Forelimb muscle (tissue), 1 donor: ENCODE measurements around the gene NEO1. TPM values are rescaled to one million over a fixed set of nuclear protein-coding genes. Genes with fewer than 3 reads are reported as not detected.

Source experiments
- DNase-seq: peaks from one replicate; pipeline ENCODE4 v3.0.0-alpha.2; 2013; ENCODE audit warnings: low read depth
- polyA plus RNA-seq: library from polyadenylated mRNA; unstranded; fragments of 120-200 nt; gene quantifications from one replicate; pipeline ENCODE4 v1.2.1, GENCODE V29; 2013; ENCODE audit not compliant: insufficient read length

NEO1 gene
- polyA plus RNA-seq, 1 donor: 44.9 TPM

DNA sequence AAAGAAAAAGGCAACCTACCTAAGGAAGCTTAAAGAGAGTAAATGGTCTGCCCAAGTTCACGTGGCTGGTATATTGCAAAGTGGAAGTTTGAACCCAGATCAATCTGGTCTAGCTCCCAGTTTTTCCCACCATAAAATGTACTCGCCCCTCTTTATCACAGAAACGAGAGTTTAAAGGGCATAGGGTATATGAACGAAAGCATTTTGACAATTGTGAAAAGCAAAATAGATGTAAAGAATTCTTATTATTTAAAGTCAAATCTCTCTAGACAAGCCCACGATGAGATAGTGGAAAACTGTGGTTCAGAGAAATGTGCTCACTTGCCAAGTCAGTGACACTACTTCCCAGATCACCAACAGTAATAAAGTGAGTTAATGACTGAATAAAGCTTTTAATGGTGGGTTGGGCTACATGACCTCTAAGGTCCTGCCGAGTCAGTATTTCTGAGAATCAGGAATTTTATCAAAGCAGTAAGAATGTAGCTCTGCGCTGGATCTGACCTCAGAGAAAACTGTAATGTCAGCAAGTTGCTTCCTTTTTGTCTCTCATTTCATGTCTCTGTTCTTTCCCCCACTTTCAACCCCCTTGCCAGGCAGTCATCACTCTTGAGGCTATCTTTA lies 23.3 kb upstream of the NEO1 start:
- no peak for DNase-seq

DNA sequence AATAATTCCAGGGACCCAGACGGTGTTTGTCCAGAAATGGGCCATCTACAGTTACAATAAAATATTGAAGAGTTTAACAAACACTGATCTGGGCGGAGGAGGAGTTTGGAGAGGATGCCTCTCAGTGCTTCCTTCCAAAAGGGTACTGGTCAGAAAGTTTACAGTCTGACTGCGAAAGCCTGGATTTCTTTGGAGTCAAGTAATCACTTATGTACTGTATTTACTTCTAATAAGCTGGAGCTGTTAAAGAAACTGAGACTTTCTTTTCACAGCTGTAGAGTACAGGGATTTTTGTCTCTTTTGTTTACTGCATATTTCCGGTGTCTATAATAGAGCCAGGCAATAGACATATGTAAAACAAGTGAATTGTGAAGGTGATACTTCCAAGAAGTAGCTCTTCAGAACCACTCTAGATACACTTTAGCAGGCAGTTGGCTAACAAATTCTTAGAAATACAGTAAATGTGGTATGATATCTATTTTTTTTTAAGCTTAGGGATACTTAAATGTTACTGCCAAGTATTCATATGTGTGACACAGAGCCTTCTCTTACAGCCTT lies 22.1 kb upstream of the NEO1 start:
- no peak for DNase-seq

DNA sequence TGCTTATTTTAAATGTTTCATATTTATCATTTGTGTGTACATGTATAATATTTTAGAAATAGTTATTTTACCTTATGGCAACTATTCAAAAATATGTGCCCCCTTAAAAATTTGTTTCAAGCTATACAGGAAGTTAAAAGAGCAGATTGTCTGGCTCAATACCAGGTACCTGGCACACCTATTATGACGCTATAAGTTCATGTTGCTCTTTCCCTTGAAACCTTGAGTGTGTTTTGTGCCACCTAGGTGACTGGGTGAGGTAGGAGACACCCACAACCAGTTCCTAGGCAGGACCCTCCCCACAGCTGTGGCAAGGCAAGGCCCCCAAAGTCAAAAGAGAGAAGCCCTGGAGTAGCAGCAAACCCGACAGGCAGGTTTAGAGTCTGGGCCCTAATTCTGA lies 20.6 kb upstream of the NEO1 start:
- DNase-seq: no peak

DNA sequence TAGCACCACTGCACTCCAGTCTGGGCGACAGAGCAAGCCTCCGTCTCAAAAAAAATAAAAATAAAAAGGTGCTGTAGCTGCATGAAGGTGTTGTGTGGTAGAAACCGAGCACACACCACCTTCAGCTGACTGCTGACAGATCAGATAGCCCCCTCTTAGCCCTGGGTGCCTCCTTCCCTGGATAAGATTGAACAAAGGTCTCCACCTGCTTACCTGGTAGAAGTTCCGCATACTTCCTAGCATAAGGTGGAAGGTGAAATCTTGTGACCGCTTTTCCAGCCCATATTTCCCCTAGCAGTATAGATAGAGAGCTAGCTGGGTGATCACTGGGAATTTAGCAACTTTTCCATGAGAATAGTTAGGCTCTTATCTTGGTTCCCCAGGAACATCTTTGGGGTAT lies 18.7 kb upstream of the NEO1 start:
- no peak for DNase-seq

DNA sequence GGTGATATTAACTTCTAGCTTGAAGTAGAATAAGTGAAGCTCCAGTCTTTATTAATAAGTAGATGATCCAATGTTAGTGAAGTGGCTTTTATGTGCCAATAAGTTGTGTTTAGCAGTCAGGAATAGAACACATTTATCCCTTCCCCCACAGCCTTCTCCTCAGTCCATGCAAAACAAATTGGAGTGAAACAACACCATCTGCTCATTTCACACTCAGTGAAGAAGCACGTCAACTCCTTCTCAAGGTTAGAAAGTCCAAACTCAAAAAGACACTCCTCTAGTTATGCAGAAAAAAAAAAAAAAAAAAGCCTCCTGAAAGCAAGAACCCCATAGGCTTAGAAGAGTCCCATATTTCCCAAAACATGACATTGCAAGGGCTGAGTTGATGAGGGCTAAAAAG lies 18.0 kb upstream of the NEO1 start:
- DNase-seq: no peak

DNA sequence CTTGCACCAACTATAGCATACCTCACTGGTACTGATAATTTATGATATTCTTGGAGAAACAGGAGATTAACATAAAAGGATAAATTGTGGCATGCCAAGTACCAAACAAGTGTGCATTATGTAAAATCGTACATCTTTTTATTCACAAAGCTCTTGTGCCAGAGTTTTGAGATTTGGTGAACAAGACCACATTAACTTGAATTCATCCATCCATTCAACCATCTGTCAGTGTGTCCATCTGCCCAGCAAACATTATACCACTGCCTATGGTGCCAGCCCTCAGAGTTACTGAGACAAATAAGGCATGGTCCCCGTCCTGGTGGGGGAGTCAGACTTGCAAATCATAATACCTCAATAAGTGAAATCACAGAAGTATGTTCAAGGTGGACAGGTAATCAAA lies 17.0 kb upstream of the NEO1 start:
- no peak for DNase-seq

DNA sequence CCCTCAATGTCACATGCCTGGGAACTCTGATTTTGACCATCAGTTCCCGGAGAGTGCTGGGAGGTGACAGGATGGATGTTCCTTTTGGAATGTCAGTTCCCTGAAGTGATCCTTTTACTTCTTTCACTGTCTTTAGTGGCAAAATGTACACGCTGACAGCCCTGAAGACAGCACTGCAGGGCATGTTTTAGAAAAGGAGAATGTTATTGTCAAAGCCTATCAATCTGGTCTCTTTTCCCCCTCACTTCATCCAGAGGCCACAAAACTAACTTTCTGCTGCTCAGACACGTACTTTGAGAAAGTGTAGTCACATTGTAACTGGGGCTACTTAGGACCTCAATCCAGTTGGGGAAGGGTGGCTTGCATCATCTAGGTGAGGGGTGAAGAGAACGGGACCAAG lies 14.0 kb upstream of the NEO1 start:
- DNase-seq: no peak

DNA sequence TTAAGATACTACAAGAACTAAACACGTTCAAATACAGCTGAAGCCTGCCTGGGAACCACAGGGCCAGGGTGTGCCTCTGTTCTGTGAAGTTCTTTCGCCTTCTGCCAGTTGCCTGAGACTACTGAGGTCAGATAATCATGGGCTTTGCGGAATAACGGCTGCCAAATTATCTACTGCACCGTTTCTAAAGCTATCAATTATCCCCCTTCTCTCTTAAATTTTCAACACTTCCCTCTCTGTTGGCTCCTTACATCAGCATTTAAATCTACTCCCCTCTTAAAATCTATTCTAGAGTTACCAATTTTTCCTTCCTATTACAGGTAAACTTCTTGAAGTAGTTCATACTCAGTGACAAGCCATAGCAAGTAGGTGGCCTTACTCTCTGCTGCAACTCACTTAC lies 6.2 kb upstream of the NEO1 start:
- DNase-seq: no peak

DNA sequence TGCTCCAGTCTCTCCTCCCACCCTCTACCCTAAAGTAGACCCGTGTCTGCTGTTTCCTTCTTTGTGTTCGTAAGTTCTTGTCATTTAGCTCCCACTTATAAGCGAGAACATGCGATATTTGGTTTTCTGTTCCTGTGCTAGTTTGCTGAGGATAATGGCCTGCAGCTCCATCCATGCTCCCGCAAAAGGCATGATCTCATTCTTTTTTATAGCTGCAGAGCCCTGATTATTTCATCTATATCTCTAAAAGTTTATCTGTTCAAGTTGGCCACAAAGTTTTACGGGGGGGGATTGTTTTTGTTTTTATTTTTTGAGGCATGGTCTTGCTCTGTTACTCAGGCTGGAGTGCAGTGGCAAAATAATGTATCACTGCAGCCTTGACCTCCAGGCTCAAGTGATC lies 4.4 kb upstream of the NEO1 start:
- no peak for DNase-seq

DNA sequence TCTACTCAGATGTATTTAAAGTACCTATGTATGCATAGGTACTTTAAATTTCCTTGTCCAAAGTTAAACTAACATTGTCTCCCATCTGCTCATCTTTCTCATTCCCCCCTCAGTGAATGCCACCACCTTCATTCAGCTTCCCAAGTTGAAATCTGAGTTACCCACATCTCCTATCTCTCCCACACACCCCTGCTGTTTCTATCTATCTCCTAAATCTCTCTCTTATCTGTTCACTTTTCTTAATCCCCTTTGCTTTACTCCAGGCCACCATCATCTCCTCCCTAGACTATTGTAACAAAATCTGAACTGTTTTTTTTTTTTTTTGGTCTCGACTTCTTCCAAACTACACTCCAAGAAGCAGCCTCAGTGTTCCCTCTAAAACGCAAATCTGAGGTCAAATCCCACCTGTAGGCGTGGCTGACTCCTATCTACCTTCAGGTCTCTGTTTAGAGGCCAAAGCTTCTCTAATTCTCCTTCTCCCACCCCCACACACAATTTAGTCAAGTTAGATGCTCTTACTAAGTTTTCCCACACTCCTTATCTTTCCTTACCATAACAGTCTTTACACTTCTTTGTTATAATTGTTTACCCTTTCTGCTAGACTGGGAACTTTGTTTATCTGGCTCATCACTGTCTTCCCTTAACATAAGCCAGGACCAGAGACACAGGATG lies 3.5 kb upstream of the NEO1 start:
- DNase-seq: no peak

DNA sequence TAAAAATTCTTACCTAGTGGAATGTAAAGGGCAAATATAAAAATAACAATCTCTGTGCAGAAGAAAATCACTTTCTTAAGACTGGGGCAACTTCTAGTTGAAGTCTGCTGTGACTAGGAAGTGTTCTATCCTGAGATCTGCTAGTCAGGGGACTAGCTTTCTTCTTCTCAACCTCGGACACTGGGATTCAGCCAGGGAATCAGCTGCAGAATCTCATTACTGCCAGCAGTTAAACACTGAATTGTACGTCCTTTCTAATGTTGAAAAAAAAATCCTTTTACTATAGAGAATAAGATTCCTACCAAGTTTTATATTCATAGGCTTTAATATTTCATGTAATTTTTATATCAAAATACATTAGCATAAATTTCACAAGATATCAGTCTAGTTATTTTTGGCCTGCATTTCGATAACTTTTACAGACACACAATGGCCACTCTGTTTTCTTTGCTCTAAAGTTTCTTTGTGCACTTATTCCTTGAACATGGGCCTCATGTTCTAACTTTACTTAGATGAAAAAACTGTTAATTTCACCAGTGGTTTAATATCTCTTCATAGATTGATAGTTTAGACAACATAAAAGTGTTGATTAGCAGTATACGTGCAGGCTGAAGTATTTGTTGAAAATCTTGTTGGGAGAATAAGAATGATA lies 2.6 kb upstream of the NEO1 start:
- no peak for DNase-seq

DNA sequence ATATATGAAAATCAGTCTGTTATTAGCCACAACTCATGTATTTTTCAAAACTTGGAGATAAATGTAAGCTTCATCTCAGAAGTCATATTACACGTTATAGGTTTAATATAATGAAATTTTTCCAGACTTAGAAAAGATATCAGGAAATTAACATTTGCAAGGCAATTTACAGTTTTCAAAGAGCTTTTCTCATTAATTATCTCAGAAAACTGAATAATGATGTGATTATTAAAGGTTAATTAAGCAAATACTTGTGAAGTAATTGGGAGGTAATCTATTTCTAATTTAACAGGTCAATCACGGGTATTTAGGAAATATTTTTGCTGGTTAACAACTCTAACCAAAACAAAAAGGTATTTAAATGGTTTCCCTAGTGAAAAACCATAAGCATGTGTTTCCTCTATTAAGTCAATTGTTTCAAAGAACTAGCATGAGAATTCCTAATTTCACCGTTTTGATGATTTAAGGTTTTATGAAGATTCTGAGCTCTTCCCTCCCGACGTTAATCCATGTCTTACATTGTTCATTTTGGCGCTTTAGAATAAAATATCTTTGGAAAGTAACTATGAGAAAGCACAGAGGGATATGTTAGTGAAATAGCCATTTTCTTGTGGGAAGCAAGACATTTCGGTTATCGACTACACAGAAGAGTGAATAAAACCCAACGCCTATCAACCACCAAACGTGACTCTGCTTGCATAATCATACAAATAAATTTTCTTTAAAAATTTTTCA lies 1.5 kb upstream of the NEO1 start:
- DNase-seq: no peak

DNA sequence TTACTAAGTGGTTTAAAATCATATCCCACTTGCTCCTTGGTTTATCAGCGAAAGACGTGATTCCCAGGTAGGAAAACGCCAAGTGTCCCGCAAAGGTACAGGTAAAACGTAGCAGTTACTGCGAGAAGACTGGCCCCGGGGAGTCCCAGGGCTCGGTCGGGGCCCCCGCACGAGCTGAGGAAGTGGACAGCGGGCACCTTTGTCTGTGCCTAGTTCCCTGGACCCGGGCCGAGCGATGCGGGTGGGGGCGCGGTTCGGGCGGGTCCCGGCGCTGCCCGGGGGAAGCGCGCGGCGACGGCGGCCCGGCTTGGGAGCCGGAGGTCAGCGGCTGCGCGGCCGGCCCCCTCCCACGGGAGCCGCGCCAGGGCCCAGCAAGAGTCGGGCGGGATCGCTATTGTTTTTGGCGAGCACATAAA lies 864 bp upstream of the NEO1 start:
- no peak for DNase-seq

DNA sequence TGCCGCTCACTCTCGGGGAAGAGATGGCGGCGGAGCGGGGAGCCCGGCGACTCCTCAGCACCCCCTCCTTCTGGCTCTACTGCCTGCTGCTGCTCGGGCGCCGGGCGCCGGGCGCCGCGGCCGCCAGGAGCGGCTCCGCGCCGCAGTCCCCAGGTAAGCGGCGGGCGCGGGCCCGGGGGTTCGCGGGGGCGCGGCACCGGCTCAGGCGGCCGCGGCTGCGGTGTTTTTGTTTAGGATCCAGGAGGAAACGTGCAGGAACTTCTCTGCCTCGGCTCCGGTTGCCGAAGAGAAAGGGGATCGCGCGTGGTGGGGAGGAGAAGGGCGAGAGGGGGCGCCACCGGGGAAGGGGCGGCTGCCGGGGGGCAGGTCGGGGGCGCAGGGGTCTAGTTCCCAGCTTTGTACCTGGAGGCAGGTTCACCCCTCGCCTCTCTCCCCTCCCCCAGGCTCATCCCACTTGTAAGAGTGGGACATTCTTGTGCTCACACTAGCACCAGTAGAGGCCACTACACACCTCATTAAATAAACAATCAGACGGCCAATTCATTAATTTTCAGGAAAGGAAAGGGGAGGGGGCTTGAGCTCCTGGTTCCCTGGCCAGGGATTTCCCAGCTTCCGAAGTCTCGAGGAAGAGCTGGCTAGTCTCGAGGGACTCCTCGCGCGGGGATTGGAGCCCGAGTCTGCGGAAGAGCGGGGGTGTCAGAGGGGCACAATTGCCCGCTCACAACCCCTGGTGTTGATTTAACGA lies 562 bp downstream of the NEO1 start:
- DNase-seq: no peak

DNA sequence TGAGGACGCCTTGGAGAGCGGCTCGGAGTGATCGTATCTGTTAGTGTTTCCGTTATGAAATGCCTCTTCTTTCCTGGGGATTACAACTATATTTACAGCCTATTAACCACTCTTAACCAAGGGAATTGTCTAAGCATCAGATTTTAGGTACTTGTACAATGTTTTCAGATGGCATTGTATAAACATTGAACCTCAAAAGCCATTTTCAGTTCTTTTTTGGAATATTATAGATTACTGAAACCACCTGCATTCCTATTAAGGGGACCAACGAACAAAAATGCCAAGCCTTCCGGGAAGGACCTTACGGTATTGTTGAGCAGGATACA lies 1.1 kb downstream of the NEO1 start:
- DNase-seq: no peak

DNA sequence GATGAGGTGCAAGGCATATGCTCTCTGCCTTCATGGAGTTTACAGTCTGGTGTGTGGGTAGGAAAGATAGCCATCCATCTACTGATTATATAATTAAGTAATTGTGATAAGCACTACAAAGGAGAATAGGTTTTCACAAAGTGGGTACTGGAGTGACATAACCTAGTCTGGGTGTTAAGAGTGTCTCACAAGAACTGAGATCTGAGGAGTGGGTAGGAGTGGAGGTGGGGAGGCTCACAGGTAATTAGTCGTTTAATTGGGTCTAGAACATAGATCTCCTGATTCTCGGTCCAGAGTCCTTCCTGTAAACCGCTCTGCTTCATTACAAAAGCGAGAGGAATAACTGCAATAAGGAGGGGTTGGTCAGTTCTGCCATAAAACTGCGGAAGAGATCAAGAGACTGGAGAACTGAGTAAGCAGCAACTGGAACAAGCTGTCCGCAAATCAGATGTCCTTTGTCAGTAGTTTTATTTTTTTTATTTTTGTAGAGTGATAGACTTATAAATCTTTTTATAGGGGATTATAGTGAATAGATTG lies 2.2 kb downstream of the NEO1 start:
- no peak for DNase-seq

DNA sequence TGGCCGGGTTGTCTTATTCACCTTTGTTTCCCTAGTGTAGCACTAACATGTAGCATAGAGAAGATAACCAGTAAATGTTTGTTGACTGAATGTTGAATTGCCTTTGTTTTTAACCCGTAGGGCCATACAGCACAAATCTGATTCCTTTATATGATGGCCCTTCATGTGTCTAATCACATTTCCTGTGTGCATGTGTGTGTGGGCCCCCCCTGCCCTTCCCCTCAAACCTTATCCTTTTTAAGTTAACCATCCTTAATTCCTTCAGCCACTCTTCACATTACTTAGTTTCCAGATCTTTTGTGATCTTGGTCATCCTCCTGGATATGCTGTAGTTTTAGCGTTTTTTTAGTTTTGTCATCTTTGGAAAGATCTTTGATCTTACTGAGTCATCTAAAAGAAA lies 4.2 kb downstream of the NEO1 start:
- no peak for DNase-seq

DNA sequence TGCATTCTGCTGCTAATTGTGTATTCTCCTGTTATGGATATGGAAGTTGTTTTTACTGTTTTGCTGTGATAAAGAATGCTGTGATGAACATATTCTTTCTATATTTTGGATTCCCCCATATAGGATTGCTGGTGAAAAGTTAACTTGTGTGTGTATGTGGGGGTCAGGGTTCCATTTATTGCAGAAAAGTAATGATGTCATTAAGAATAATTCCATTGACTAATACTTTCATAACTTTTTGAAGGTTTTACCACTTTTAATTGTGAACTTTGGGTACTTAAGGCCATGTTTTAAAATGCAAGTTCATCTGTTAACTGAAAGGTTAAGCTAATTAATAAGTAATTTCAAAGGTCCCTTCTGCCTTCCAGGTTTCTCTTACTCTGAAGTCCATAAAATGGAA lies 6.2 kb downstream of the NEO1 start:
- no peak for DNase-seq

DNA sequence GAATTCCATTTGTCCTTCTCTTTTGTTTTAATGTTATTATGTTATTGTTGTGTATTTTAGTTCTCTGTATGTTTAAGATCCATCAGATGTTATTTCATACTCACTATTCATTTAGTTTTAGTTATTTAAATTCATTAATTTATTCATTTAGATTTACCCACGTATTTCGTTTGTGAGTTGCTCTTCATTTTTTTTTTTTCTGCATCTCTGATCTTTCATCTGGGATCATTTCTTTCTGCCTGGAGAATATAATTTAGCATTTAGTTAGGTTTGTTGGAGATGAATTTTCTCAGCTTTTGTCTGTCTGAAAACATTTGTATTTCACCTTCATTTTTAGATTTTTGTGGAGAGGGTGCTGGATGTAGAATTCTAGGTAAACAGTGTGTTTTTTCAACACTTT lies 12.9 kb downstream of the NEO1 start:
- no peak for DNase-seq

DNA sequence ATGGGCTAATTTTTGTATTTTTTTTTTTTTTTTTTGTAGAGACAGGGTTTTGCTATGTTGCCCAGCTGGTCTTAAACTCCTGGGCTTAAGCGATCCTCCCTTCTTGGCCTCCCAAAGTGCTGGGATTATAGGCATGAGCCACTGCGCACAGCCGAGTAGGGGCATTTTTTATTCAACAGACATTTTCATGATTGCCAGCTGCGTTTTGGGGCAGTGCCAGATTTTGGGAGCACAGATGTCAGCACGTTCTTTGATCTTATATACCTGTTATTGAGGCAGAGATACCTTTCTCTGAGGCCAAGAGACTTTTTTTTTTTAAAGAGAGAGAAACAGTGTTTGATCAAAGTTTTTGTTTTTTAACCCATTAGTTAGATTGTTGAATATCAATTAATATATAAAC lies 16.8 kb downstream of the NEO1 start:
- DNase-seq: no peak

DNA sequence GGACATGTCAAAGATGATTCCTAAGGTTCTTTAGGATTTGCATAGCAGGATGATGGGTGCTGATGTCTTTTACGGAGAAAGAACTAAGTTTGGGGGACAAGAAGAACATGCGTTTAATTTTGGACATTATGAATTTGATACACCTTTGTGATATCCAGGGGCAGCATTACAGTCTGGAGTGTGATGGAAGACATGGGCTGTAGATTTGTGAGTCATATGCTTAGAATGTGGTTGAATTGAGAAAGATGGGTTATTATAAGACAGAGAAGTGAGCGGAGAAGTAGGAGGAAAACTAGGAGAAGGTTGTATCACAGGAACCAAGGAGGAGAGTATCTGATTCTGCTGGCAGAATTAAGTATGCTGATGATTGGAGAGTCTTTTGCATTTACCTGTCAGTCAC lies 20.6 kb downstream of the NEO1 start:
- DNase-seq: no peak

DNA sequence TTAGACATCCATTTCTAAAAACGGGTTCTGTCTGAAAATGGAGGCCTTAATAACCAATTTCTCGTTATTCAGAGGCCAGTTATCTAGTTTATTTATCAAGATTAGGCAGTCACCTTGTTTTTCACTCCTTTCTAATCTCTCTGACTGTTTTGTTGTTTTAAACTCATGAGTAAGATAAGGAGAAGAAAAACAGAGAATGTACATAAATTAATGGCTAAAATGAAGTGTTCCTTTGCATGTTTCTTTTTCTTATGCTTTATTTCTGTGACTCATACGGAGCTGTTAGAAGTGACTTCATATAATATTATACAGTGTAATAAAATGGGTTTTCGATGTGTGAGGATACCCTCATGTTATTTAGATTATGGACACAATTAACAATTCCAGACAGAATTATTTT lies 22.0 kb downstream of the NEO1 start:
- no peak for DNase-seq
